Erythroblast (primary cell): ENCODE measurements around the gene MBNL2.

Experiments
- GATA1 ChIP-seq: IDR thresholded peaks from 2 replicates; pipeline ENCODE4 v1.6.1; 2011; ENCODE audit warnings: low read depth, mild to moderate bottlenecking, control low read depth, low read length, moderate library complexity
- POLR2A ChIP-seq: IDR thresholded peaks from 2 replicates; pipeline ENCODE4 v1.6.1; 2011; ENCODE audit warnings: mild to moderate bottlenecking, low read length

- TF ChIP-seq POLR2A (no peak), GATA1 (no peak)
Measured at GRCh38 chr13:97341135-97341534, 119.0 kb downstream of the MBNL2 start.
